HG03457 (cell line): Measurements from ENCODE around the gene TUBA3E.
"Not testable (repeated sequence)": the region's sequence is repeated elsewhere in the genome, so short reads cannot be mapped to it uniquely, and the experiment has no call there.

Experiments used
- ATAC-seq: cut with Tn5 transposase; IDR thresholded peaks from one replicate; pipeline ENCODE4 v1.9.1; 2021; ENCODE audit warnings: moderate number of reproducible peaks; ENCODE audit not compliant: unreplicated experiment

Gene TUBA3E

DNA sequence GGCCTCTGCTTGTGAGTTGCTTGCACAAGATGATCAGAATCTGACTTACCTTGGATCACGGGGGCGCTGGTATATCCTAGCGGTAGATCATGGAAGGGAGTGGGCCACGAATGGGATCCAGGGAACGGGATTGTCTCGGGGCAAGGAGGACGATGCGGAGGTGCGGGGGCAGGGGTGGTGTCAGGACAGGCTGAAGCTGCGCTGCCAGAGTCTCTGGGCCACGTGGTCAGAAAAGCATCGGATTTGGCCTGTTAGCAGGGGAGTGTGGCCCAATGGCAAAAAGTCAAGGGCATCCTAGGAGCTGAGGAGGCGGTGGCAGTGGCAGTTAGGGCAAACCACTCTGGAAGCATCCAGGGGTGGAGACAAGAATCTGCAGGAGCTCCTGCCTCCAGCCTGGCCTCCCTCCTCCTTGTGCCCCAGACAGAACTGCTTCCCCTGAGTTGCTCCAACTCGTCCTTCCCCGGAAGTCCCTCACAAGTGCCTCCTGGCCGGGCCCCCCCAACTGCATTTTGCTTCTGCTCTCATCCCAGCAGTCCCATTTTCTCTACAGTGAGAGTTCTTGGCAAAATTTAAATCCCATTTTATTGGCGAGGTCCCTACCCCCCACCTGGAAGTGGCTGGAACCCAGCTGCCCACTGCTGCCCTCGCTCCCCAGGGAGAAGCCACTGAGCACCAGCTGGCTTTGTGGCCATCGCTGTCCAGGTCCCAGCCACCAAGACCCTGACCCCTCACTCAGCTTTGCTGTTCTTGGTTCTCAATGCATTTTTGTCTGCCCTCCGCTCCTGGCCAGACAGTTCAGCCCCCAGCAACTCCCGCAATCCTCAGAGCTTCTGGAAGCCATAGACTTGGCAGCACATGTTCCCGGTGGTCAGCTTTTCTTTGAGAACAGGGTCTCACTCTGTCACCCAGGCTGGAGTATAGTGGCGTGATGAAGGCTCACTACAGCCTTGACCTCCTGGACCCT, 47.8 kb downstream of the TUBA3E start:
- ATAC-seq, result no peak

- not testable (repeated sequence) for ATAC-seq
These were observed 49.7 kb downstream of the TUBA3E start for GRCh38 chr2:130148515-130148914.

DNA sequence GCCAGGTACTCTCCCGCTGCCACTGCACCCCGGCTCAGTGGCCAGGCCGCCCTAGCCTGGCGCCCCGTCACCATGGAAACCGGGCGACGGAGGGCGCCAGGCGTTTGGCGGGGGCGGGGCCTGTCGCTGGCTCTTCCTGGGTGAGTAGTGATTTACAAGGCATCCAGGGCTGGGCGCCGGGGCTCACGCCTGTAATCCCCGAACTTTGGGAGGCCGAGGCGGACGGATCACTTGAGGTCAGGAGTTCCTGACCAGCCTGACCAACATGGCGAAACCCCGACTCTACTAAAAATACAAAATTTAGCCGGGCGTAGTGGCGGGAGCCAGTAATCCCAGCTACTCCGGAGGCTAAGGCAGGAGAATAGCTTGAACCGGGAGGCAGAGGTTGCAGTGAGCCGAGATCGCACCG, 53.2 kb downstream of the TUBA3E start, which contains the start of gene CCDC74B:
Gene CCDC74B (minus strand): TSS at position 107 of the 409 bp plus-strand sequence. CDS start 116 bp downstream, outside the sequence.
- ATAC-seq, result peak; percentile 86

DNA sequence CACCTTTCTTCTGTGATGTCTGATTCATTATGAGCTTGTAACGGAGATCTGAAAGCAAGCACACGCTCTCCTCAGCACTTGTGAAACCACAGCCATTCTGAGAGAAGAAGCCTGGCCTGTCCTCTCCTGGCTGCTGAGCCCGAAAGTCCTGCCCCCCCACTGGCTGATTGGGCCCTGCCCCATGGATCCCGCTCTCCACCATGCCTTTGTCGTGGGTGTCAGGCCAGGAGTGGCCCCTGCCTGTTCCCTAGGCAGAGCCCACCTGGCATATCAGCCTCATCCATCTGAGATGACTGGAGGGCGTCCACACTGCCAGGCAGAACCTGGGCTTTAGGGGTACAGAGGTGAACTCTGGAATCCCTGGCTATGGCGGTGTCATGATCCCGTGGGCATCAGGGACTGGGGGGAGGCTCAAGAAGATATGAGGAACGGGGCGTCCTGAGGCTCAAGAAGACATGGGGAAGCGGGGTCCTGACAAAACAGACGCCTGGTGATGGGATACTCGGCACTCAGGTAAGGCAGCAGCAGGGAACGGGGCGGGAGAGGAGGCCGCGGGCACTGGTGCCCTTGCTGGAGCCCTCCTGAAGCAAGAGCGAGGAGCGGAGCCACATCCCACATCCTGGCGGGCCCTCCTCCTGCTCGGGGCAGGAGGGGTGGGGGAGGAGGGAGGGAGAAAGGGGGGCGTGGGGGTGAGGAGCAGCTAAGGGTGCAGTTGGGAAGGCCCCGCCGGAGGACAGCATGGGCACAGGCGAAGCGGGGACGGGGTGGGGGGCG, 54.8 kb downstream of the TUBA3E start:
- not testable (repeated sequence) for ATAC-seq

DNA sequence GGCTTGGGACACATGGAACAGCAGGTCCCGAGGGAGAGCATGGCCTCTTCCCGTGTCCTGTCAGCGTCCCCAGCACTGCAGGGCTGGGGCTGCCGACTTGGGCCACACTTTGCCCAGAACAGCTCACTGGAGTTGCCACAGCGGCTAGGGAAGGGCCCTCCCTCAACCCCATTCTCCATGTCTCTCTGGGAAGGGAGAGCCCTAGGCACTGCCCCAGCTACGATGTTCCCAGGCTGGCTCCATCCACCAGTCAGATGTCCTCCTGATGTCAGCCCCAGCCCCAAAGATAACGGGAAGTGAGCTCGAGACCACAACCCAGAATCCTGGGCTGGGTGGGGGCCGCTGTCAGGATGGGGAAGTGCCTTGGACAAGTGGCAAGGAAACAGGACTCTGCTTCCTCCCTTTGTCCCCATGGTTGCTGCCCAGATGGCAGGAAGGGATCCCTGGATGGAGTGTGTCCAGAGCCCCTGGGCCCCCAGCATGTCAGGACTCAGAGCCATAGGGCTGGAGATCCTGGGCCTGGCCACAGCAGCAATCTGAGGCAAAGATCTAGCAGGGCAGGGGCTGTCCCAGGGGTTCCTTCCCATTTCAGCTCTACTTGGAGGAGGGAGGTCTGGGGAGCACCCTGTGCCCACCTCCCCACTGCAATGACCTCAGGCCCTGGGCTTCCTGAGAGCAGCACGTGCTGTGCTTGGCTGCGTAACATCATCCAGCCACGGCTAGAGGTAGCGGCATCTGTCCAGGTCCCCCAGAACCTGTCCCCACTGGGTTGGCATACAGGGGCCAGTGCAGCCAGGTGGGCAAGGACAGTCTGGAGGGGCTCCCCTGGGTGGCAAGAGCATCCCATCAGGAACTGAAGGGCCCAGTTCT, 55.6 kb downstream of the TUBA3E start:
- not testable (repeated sequence) for ATAC-seq
